GM23338 (cell line): ENCODE data around the gene RNF175. TPM values are rescaled to one million over a fixed set of nuclear protein-coding genes. Genes with fewer than 3 reads are reported as not detected.

Experiments used
- ATAC-seq: fragments of 200-7000 bp; cut with Tn5 transposase; 3 replicates; pipeline ENCODE4 v1.9.1; 2020
- DNase-seq: peaks from one replicate; pipeline ENCODE4 v3.0.0-alpha.2; 2015; ENCODE audit warnings: low spot score
- H2AFZ ChIP-seq: fragments of 200-600 bp; sonication (generic); 2 replicates; pipeline ENCODE4 v1.8.0; 2016; ENCODE audit warnings: antibody characterized with exemption, mild to moderate bottlenecking, moderate library complexity
- H3F3A ChIP-seq: fragments of 200-600 bp; sonication (generic); replicated peaks from 2 replicates; pipeline ENCODE4 v1.8.0; 2017; ENCODE audit warnings: antibody characterized with exemption, mixed run types, low read depth
- H3K27ac ChIP-seq: fragments of 200-600 bp; sonication (generic); 2 replicates; pipeline ENCODE4 v1.6.1; 2016; ENCODE audit warnings: low read depth
- H3K27me3 ChIP-seq: fragments of 200-600 bp; sonication (generic); 2 replicates; pipeline ENCODE4 v1.8.0; 2016; ENCODE audit warnings: mild to moderate bottlenecking, mixed run types, moderate library complexity; ENCODE audit not compliant: insufficient read depth
- H3K36me3 ChIP-seq: fragments of 200-600 bp; sonication (generic); 2 replicates; pipeline ENCODE4 v1.8.0; 2016; ENCODE audit warnings: mild to moderate bottlenecking; ENCODE audit not compliant: insufficient read depth
- H3K4me1 ChIP-seq: fragments of 200-600 bp; sonication (generic); 2 replicates; pipeline ENCODE4 v1.8.0; 2016; ENCODE audit warnings: mild to moderate bottlenecking, moderate library complexity; ENCODE audit not compliant: insufficient read depth
- H3K4me2 ChIP-seq: fragments of 200-600 bp; sonication (generic); 2 replicates; pipeline ENCODE4 v1.7.1; 2017; ENCODE audit warnings: mixed run types
- H3K4me3 ChIP-seq: fragments of 200-600 bp; sonication (generic); 2 replicates; pipeline ENCODE4 v1.6.1; 2016; ENCODE audit warnings: mixed run types
- H3K79me2 ChIP-seq: fragments of 200-600 bp; sonication (generic); replicated peaks from 2 replicates; pipeline ENCODE4 v1.8.0; 2017; ENCODE audit warnings: mild to moderate bottlenecking; ENCODE audit not compliant: insufficient read depth
- H3K9me2 ChIP-seq: fragments of 200-600 bp; sonication (generic); 2 replicates; pipeline ENCODE4 v1.8.0; 2017; ENCODE audit not compliant: insufficient read depth
- H4K20me1 ChIP-seq: fragments of 200-600 bp; sonication (generic); replicated peaks from 2 replicates; pipeline ENCODE4 v1.8.0; 2017; ENCODE audit warnings: mild to moderate bottlenecking; ENCODE audit not compliant: insufficient read depth
- H3K27ac Mint-ChIP-seq: 2 replicates; pipeline ENCODE4 v1.8.0; 2020; ENCODE audit warnings: inconsistent platforms, mild to moderate bottlenecking, moderate library complexity, mixed read lengths
- H3K27me3 Mint-ChIP-seq: 3 replicates; pipeline ENCODE4 v1.8.0; 2022; ENCODE audit warnings: low read depth, mild to moderate bottlenecking, moderate library complexity, mixed read lengths, inconsistent platforms; ENCODE audit not compliant: insufficient read depth, poor library complexity
- H3K36me3 Mint-ChIP-seq: 3 replicates; pipeline ENCODE4 v1.8.0; 2021; ENCODE audit warnings: low read depth, mild to moderate bottlenecking, inconsistent platforms, moderate library complexity, mixed read lengths
- H3K4me1 Mint-ChIP-seq: 3 replicates; pipeline ENCODE4 v1.8.0; 2020; ENCODE audit warnings: mild to moderate bottlenecking, inconsistent platforms, mixed read lengths
- H3K4me3 Mint-ChIP-seq: 3 replicates; pipeline ENCODE4 v1.8.0; 2021; ENCODE audit warnings: moderate library complexity, mild to moderate bottlenecking, inconsistent platforms, mixed read lengths
- H3K9me3 Mint-ChIP-seq: 3 replicates; pipeline ENCODE4 v1.8.0; 2020; ENCODE audit warnings: moderate library complexity, mild to moderate bottlenecking, inconsistent platforms, mixed read lengths
- CREB1 ChIP-seq: fragments of 250-450 bp; sonication (Bioruptor Pico); IDR thresholded peaks from 2 replicates; pipeline ENCODE4 v1.5.0; 2020; ENCODE audit warnings: low read depth, mild to moderate bottlenecking, moderate library complexity
- EZH2 ChIP-seq: fragments of 200-600 bp; sonication (generic); IDR thresholded peaks from one replicate; pipeline ENCODE4 v1.8.0; 2017; ENCODE audit warnings: antibody characterized with exemption, mild to moderate bottlenecking, low read depth; ENCODE audit not compliant: unreplicated experiment
- EZH2phosphoT487 ChIP-seq: fragments of 200-600 bp; sonication (generic); IDR thresholded peaks from one replicate; pipeline ENCODE4 v1.8.1; 2018; ENCODE audit warnings: antibody characterized with exemption; ENCODE audit not compliant: unreplicated experiment
- JUNB ChIP-seq: IDR thresholded peaks from one replicate; pipeline ENCODE4 v1.6.1; 2016; ENCODE audit warnings: antibody characterized with exemption; ENCODE audit not compliant: unreplicated experiment
- NANOG ChIP-seq: IDR thresholded peaks from 2 replicates; pipeline ENCODE4 v1.6.1; 2016; ENCODE audit warnings: antibody characterized with exemption, borderline replicate concordance
- ZNF114 ChIP-seq: fragments of 250-450 bp; sonication (Bioruptor Pico); IDR thresholded peaks from 2 replicates; pipeline ENCODE4 v1.5.0; 2020; ENCODE audit warnings: mild to moderate bottlenecking, moderate library complexity
- ZNF331 ChIP-seq: fragments of 250-450 bp; sonication (Bioruptor Pico); IDR thresholded peaks from 2 replicates; pipeline ENCODE4 v1.5.0; 2020; ENCODE audit warnings: low read depth, mild to moderate bottlenecking, moderate library complexity
- polyA plus RNA-seq: library from polyadenylated mRNA; unstranded; fragments of >200 nt; fragmentation: Nextera tagmentation; extraction: Ambion mirVana; gene quantifications from 2 replicates; pipeline ENCODE4 v1.2.1, GENCODE V29; 2016
- total RNA-seq: library from RNA; depleted of rRNA; stranded (reverse); fragments of >200 nt; shearing (Covaris generic); gene quantifications from 2 replicates; pipeline ENCODE4 v1.2.3, GENCODE V29; 2014
- TF ChIP-seq, protein P1 (sequence below): IDR thresholded peaks from one replicate; pipeline ENCODE4 v1.6.1; 2018; ENCODE audit warnings: antibody characterized with exemption; ENCODE audit not compliant: unreplicated experiment
- TF ChIP-seq, protein P2 (sequence below), 2 experiments: fragments of 200-600 bp in 1 of 2; sonication (generic) in 1 of 2; conservative IDR thresholded peaks; 2 replicates each; pipeline versions ENCODE4 v1.5.1 to v1.6.1; 2016 to 2017; ENCODE audit warnings: antibody characterized with exemption in 2 of 2, low read depth in 2 of 2, mild to moderate bottlenecking in 2 of 2, moderate library complexity in 1 of 2

The RNF175 gene
- total and polyA plus RNA-seq, 2 experiments from 2014 or later, result 4.7 to 4.8 TPM

DNA sequence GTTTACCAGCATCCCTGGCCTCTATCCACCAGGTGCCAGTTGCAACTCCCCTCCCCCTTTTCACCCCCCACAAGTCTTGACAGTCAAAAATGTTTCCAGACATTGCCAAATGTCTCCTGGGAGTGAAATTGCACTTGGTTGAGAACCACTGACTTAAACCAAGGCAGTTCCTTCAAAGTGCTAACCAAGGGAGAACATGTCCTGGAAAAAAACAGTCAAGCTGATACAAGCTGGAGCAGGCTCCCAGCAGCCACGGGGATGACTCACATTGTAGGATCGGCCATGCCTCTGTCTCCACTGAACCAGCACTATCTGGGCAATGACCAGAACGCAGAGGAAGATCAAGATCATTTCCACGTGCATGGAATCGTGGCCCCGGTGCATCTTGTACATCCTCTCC is 11.4 kb downstream of the RNF175 start (continued):
- TF ChIP-seq, protein P1, sequence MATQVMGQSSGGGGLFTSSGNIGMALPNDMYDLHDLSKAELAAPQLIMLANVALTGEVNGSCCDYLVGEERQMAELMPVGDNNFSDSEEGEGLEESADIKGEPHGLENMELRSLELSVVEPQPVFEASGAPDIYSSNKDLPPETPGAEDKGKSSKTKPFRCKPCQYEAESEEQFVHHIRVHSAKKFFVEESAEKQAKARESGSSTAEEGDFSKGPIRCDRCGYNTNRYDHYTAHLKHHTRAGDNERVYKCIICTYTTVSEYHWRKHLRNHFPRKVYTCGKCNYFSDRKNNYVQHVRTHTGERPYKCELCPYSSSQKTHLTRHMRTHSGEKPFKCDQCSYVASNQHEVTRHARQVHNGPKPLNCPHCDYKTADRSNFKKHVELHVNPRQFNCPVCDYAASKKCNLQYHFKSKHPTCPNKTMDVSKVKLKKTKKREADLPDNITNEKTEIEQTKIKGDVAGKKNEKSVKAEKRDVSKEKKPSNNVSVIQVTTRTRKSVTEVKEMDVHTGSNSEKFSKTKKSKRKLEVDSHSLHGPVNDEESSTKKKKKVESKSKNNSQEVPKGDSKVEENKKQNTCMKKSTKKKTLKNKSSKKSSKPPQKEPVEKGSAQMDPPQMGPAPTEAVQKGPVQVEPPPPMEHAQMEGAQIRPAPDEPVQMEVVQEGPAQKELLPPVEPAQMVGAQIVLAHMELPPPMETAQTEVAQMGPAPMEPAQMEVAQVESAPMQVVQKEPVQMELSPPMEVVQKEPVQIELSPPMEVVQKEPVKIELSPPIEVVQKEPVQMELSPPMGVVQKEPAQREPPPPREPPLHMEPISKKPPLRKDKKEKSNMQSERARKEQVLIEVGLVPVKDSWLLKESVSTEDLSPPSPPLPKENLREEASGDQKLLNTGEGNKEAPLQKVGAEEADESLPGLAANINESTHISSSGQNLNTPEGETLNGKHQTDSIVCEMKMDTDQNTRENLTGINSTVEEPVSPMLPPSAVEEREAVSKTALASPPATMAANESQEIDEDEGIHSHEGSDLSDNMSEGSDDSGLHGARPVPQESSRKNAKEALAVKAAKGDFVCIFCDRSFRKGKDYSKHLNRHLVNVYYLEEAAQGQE, result no peak
- no peak for TF ChIP-seq EZH2
- TF ChIP-seq NANOG, result no peak
- no peak for TF ChIP-seq JUNB
- no peak for TF ChIP-seq ZNF114 (CRISPR knock-in tag)
- TF ChIP-seq, protein P2, sequence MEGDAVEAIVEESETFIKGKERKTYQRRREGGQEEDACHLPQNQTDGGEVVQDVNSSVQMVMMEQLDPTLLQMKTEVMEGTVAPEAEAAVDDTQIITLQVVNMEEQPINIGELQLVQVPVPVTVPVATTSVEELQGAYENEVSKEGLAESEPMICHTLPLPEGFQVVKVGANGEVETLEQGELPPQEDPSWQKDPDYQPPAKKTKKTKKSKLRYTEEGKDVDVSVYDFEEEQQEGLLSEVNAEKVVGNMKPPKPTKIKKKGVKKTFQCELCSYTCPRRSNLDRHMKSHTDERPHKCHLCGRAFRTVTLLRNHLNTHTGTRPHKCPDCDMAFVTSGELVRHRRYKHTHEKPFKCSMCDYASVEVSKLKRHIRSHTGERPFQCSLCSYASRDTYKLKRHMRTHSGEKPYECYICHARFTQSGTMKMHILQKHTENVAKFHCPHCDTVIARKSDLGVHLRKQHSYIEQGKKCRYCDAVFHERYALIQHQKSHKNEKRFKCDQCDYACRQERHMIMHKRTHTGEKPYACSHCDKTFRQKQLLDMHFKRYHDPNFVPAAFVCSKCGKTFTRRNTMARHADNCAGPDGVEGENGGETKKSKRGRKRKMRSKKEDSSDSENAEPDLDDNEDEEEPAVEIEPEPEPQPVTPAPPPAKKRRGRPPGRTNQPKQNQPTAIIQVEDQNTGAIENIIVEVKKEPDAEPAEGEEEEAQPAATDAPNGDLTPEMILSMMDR (conservative IDR thresholded peaks at IDR 0.05; ENCODE audit: low read depth in 2 of 2), result no peak
- TF ChIP-seq EZH2phosphoT487, result no peak
- TF ChIP-seq CREB1 (CRISPR knock-in tag), result no peak
- no peak for TF ChIP-seq ZNF331

DNA sequence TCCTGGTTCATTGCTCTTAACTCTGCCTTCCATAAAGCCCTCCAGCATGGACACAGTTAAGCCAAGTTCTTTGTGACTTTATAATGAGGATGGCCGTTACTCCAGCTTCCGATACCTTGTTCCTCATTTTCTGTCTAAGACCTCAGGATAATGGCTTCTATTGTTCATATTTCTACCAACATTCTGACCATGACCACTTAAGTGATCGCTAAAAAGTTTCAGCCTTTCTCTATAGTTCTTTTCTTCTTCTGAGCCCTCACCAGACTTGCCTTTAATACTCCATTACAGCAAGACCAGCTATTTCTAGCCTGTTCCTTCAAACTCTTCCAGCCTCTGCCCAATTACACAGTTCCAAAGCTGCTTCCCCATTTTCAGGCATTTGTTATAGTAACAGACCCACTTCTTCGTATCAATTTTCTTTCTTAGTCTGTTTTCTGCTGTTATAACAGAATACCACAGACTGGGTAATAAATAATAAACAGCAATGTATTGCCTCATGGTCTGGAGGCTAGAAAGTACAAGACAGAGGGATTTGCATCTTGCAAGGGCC is 12.3 kb downstream of the RNF175 start:
- Histone ChIP-seq H3K4me1 (no peaks in the 10 kb centered on the region), H3K36me3 (no peaks in the 10 kb centered on the region), H3K27me3 (no peaks in the 10 kb centered on the region), H3K27ac (no peak overlapping the region), H3F3A (no peaks in the 10 kb centered on the region), H2AFZ (no peak overlapping the region), H3K4me3 (no peak overlapping the region), H3K79me2 (no peaks in the 10 kb centered on the region), H3K9me2 (0 out of 2 replicates have a peak, but pooled peaks cover 4% of the 10 kb centered on the region), H4K20me1 (no peaks in the 10 kb centered on the region), H3K4me2 (no peak overlapping the region)
- Mint-ChIP-seq H3K27me3 (no peaks in the 10 kb centered on the region), H3K9me3 (no peaks in the 10 kb centered on the region), H3K4me3 (no peak overlapping the region), H3K4me1 (0 out of 3 replicates have a peak, but pooled peaks cover 2% of the 10 kb centered on the region), H3K27ac (no peak overlapping the region), H3K36me3 (peaks cover 10% of the 10 kb centered on the region)
- TF ChIP-seq, protein P1, result no peak
- no peak for TF ChIP-seq ZNF114 (CRISPR knock-in tag)
- no peak for TF ChIP-seq ZNF331
- DNase-seq, result no peak
- ATAC-seq, result no peak
